GM23248 (cell line): Measurements from ENCODE around the gene ZFAND5.

Experiments
- EZH2 ChIP-seq: fragments of 200-600 bp; sonication (generic); IDR thresholded peaks from 2 replicates; pipeline ENCODE4 v1.6.1; 2018; ENCODE audit warnings: antibody characterized with exemption, mild to moderate bottlenecking; ENCODE audit not compliant: insufficient read depth, poor library complexity, severe bottlenecking
- EZH2phosphoT487 ChIP-seq: fragments of 200-600 bp; sonication (generic); IDR thresholded peaks from 2 replicates; pipeline ENCODE4 v1.6.1; 2018; ENCODE audit warnings: antibody characterized with exemption, moderate library complexity, mild to moderate bottlenecking, low read depth; ENCODE audit not compliant: insufficient read depth

DNA sequence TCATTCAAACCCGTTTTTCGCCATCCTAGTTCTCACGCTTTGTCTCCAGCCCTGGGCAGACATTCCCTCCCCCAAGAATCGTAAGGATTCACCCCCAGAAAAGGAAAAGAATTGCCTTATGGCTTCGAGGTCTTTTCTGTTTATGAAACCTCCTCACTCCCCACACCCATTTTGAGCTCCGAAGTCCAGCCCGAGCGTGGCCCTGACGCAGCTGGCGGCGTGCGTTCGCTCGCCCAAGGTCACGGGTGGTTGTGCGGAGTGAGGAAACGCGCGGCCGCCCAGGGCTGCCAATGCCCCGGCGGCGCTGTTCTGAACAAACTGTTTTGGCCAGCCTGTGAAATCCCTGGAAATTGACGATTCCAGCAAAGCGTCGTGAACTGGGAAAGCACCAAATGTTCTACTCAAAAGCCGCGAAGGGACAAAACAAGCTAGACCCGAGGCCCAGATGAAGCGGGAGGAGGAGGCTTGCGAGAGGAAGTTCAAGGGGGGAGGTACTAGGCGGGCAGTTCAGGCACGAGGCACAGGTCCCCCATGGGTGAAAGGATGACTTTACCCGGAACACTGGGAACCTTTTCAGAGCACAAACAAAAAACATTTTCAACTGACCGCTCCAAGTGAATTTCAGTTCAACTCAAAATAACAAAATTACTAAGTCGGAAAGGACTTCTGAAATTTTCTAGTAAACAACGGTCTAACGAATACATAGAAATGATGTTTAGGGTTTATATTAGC is 683 bp upstream of the ZFAND5 start:
- no peak for TF ChIP-seq EZH2phosphoT487
- no peak for TF ChIP-seq EZH2
